ENCODE data around the gene IL1A.
A peak's percentile ranks its signal among the peaks of the same experiment; 100 is the strongest.

The IL1A gene

DNA sequence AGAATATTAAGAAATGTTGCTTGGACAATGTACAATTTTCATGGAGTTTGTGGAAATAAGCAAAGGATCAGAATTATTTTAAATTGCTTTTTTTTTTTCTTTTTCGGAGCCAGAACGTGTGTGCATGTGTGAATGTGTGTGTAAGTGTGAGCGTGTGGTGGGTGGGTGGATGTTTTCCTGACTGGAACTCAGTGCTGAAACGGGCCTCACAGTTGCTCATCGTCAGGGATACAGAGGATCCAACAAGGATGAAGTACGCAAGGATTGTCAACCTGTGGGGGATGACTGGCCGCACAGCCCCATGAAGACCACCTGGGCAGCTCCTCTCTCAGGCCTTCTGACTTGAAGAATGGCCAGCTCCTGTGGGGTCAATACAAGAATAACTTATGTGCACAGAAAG lies 34.8 kb upstream of the IL1A start:
- H3K4me3 ChIP-seq (ENCODE audit: low read depth, low read length): no peak overlapping the region
- POLR2A ChIA-PET: no interaction called here
- no peak for DNase-seq (ENCODE audit: low read depth, low spot score)
- TF ChIP-seq, protein P1, sequence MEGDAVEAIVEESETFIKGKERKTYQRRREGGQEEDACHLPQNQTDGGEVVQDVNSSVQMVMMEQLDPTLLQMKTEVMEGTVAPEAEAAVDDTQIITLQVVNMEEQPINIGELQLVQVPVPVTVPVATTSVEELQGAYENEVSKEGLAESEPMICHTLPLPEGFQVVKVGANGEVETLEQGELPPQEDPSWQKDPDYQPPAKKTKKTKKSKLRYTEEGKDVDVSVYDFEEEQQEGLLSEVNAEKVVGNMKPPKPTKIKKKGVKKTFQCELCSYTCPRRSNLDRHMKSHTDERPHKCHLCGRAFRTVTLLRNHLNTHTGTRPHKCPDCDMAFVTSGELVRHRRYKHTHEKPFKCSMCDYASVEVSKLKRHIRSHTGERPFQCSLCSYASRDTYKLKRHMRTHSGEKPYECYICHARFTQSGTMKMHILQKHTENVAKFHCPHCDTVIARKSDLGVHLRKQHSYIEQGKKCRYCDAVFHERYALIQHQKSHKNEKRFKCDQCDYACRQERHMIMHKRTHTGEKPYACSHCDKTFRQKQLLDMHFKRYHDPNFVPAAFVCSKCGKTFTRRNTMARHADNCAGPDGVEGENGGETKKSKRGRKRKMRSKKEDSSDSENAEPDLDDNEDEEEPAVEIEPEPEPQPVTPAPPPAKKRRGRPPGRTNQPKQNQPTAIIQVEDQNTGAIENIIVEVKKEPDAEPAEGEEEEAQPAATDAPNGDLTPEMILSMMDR (IDR thresholded peaks at IDR 0.05; ENCODE audit: insufficient read depth, low read length, missing control alignments): no peak
- CTCF ChIA-PET: no interaction called here

DNA sequence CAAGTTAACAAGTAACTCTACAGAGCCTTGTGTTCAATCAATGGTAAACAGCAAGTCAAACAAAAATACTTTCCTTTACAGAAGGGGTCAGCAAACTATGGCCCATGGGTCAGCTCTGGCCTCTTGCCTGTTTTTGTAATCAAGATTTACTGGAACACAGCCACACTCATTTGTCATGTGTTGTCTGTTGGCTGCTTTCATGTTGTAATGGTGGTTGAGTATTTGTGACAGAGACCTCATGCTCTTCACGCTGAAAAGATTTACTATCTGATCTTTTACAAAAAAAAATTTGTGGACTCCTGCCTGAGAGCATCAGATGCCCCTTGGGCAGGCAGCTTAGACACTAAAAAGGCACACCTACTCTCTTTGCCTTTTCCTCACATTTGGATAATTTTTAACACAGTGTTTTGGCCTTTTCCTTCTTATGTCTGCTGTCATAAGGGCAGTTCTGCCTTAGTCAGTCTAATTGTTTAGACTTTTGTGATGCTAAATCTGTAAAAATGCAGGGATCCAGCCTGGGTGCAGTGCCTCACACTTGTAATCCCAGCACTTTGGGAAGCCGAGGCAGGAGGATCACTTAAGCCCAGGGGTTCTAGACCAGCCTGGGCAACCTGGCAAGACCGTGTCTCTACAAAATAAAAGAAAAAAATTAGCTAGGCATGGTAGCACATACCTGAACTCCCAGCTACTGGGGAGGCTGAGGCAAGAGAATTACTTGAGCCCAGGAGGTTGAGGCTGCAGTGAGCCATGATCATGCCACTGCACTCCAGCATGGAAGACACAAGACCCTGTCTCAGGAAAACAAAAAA lies 34.0 kb upstream of the IL1A start:
- ChIA-PET CTCF (interaction anchor here (1.3 kb wide), 1 partner anchor 123 kb away, joined by 4 read pairs; no protein-coding TSS in a partner anchor), POLR2A (no interaction called here)
- TF ChIP-seq, protein P1 (IDR thresholded peaks at IDR 0.05; ENCODE audit: insufficient read depth, low read length, missing control alignments): no peak
- H3K4me3 ChIP-seq (ENCODE audit: low read depth, low read length): no peak overlapping the region
- no peak for DNase-seq (ENCODE audit: low read depth, low spot score)

DNA sequence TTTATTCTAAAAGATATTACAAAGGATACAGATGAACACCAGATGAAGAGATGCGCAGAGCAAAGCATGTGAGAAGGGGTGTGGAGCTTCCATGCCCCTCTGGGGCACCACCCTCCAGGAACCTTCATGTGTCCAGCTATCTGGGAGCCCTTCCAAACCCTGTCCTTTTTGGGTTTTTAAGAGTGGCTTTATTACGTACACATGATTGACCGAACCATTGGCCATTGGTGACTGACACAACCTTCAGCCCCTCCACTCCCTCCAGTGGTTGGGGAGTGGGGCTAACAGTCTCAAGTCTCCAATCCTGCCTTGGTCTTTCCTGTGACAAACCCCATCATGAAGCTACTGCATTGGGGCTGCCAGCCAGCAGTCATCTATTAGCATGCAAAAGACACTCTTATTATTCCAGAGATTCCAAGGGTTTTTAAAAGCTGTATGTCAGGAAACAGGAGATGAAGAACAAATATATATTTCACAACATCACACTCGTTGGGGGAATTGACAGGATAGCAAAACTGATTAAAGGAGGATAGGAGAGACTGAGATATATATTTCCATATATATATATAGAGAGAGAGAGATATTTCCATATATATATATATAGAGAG lies 32.9 kb upstream of the IL1A start:
- TF ChIP-seq, protein P1 (IDR thresholded peaks at IDR 0.05; ENCODE audit: insufficient read depth, low read length, missing control alignments): no peak
- CTCF ChIA-PET: interaction anchor here (1.3 kb wide), 1 partner anchor 124 kb away, joined by 4 read pairs; no protein-coding TSS in a partner anchor
- DNase-seq (ENCODE audit: low read depth, low spot score): no peak
- no peak overlapping the region for H3K4me3 ChIP-seq (ENCODE audit: low read depth, low read length)
- POLR2A ChIA-PET: no interaction called here

DNA sequence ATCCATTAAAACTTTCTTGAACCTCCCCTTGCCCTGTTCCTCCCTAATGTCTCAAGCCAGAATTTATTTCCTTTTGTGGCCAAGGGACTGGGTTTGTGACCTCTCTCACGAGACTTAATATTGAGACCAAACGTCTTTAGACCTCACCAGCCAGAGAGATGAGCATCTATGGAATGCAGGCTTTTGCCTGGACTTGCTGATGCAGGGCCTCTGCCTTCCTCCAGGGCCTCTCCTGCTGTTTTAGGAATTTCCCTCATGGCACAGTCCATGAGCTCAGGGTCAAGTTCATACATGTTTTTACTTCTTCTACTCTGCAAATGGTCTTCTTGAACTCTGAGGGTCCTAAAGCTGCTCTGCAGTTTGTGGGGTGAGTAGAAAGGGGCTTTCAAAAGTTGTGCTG lies 30.0 kb upstream of the IL1A start:
- TF ChIP-seq, protein P1 (IDR thresholded peaks at IDR 0.05; ENCODE audit: insufficient read depth, low read length, missing control alignments): peak; percentile 24
- DNase-seq (ENCODE audit: low read depth, low spot score): no peak
- ChIA-PET POLR2A (no interaction called here), CTCF (interaction anchor here (0.7 to 1.2 kb wide), 3 partner anchors 9 to 128 kb away, joined by 3 to 4 read pairs (median 3); no protein-coding TSS in a partner anchor)
- no peak overlapping the region for H3K4me3 ChIP-seq (ENCODE audit: low read depth, low read length)

DNA sequence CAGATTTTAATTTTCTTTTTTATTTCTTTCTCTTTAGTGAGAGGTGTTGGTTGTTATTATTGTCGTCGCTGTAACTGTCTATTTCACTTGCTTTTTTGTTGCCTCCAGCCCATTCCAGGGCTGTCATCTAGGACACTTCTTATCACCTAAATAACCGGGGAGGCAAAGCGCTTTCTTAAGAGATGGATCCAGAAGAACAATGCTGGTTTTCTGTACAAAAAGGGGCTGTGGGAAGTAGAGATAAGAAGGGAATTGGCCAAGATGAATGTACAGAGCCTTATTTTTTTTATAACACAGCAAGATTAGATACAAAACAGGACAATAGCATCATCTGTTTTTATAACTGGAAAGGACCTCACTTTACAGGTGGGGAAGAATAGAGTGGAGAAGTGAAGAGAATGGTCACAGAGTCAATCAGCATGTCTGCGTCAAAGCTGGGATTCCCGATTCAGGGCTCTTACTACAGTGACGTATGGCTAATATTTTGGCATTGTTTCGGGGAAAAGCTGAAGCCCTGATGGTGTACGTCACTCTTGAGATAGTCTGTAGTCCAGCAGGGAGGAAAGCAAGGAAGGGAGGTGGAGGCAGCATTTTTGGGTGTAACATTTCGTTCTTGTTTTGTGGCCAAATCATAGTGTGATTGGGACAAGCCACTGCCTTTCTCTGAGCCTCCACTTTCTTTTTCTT lies 29.1 kb upstream of the IL1A start:
- ChIA-PET CTCF (no interaction called here), POLR2A (no interaction called here)
- no peak for DNase-seq (ENCODE audit: low read depth, low spot score)
- TF ChIP-seq, protein P1 (IDR thresholded peaks at IDR 0.05; ENCODE audit: insufficient read depth, low read length, missing control alignments): no peak
- H3K4me3 ChIP-seq (ENCODE audit: low read depth, low read length): no peak overlapping the region
